GM21515 (cell line): ENCODE measurements around the gene LMBRD2.

Experiments
- ATAC-seq: cut with Tn5 transposase; IDR thresholded peaks from one replicate; pipeline ENCODE4 v1.9.1; 2021; ENCODE audit not compliant: unreplicated experiment

Gene LMBRD2

GRCh38 chr5:36125868-36126267 lies 25.8 kb downstream of the LMBRD2 start:
- no peak for ATAC-seq

GRCh38 chr5:36111238-36111637 lies 40.4 kb downstream of the LMBRD2 start:
- ATAC-seq: no peak

- no peak for ATAC-seq
Observed at GRCh38 chr5:36108758-36109460, 42.8 kb downstream of the LMBRD2 start.

GRCh38 chr5:36105819-36106218 lies 45.9 kb downstream of the LMBRD2 start:
- ATAC-seq: no peak

GRCh38 chr5:36099748-36100147 lies 51.9 kb downstream of the LMBRD2 start:
- ATAC-seq: no peak

GRCh38 chr5:36096486-36096885 lies 55.2 kb downstream of the LMBRD2 start:
- no peak for ATAC-seq

- peak; percentile 68 for ATAC-seq
Observed at GRCh38 chr5:36089989-36090388, 61.7 kb downstream of the LMBRD2 start.

GRCh38 chr5:36079200-36079781 lies 72.4 kb downstream of the LMBRD2 start:
- ATAC-seq: peak; percentile 96

GRCh38 chr5:36078430-36078829 lies 73.3 kb downstream of the LMBRD2 start:
- no peak for ATAC-seq

- no peak for ATAC-seq
Observed at GRCh38 chr5:36073595-36074216, 78.0 kb downstream of the LMBRD2 start.

GRCh38 chr5:36070687-36071571 lies 80.8 kb downstream of the LMBRD2 start:
- no peak for ATAC-seq

GRCh38 chr5:36068751-36069281 lies 82.9 kb downstream of the LMBRD2 start:
- no peak for ATAC-seq

GRCh38 chr5:36066540-36067210 lies 85.0 kb downstream of the LMBRD2 start, which contains the start of gene UGT3A2:
UGT3A2 (minus strand) TSS chr5:36066882; CDS start chr5:36066789, 93 bp downstream.
- ATAC-seq: no peak

- ATAC-seq: no peak
Observed at GRCh38 chr5:36066001-36066539, 85.6 kb downstream of the LMBRD2 start.

GRCh38 chr5:36060420-36060887 lies 91.2 kb downstream of the LMBRD2 start:
- ATAC-seq: no peak

GRCh38 chr5:36059571-36060419 lies 91.9 kb downstream of the LMBRD2 start:
- no peak for ATAC-seq

GRCh38 chr5:36058776-36059175 lies 92.9 kb downstream of the LMBRD2 start:
- ATAC-seq: no peak

- ATAC-seq: no peak
Observed at GRCh38 chr5:36057386-36057785, 94.3 kb downstream of the LMBRD2 start.

GRCh38 chr5:36056422-36056821 lies 95.3 kb downstream of the LMBRD2 start:
- ATAC-seq: no peak
